ENCODE results near the gene VAV1. TPM values are rescaled to one million over a fixed set of nuclear protein-coding genes. Genes with fewer than 3 reads are reported as not detected.

VAV1 gene
- total and polyA plus RNA-seq, 2 donors (not counting 3 experiments of a cell fraction or from before 2014, with no cell fraction given) = not detected

GRCh38 chr19:6835501-6835900 is 63.0 kb downstream of the VAV1 start:
- CTCF ChIA-PET = no interaction called here
- no peak overlapping the region for H3K4me3 ChIP-seq (replicated peaks in 1 of 3; ENCODE audit: insufficient read depth in 1 of 3, low read depth in 1 of 3, low read length in 3 of 3)
- TF ChIP-seq JUN (IDR thresholded peaks at IDR 0.05; ENCODE audit: borderline replicate concordance, insufficient read depth, insufficient read length, low read depth) (no peak), POLR2A (IDR thresholded peaks at IDR 0.05; ENCODE audit: low read depth, low read length) (no peak), MYC (IDR thresholded peaks at IDR 0.05; ENCODE audit: low read depth, low read length) (no peak), EZH2 (IDR thresholded peaks at IDR 0.05; ENCODE audit: borderline replicate concordance, low read depth, low read length, severe bottlenecking) (no peak), GATA2 (IDR thresholded peaks at IDR 0.05; ENCODE audit: insufficient read depth, insufficient read length, low read depth, low read length) (no peak), POLR2AphosphoS5 (IDR thresholded peaks at IDR 0.05; ENCODE audit: insufficient read depth, low read depth, low read length) (no peak), CTCF (IDR thresholded peaks at IDR 0.05; ENCODE audit: extremely low read depth in 1 of 2, insufficient read depth in 1 of 2, low read depth in 1 of 2, low read length in 2 of 2) (no peak), MAX (IDR thresholded peaks at IDR 0.05; ENCODE audit: insufficient read depth, insufficient read length) (no peak), FOS (IDR thresholded peaks at IDR 0.05; ENCODE audit: borderline replicate concordance, insufficient read depth, low read length) (no peak)

More at GRCh38 chr19:6835501-6835900, 63.0 kb downstream of the VAV1 start:
- POLR2A ChIA-PET = no interaction called here
- no peaks in the 10 kb centered on the region for H3K79me2 ChIP-seq (ENCODE audit: control insufficient read depth, insufficient read depth, low read length)
- H3K9me3 ChIP-seq (replicated peaks; ENCODE audit: control insufficient read depth, insufficient read depth, low read length) = no peaks in the 10 kb centered on the region
- H4K20me1 ChIP-seq (replicated peaks; ENCODE audit: control insufficient read depth, extremely low read depth, insufficient read depth, low read length) = no peaks in the 10 kb centered on the region
- H3K27ac ChIP-seq (ENCODE audit: insufficient read depth, low read depth, low read length) = no peak overlapping the region
- BruUV-seq (replicated peaks) = no TSS peak
- no peaks in the 10 kb centered on the region for H3K9me1 ChIP-seq (replicated peaks; ENCODE audit: control insufficient read depth, extremely low read depth, insufficient read depth, low read length)
- intact Hi-C loops (cut with micrococcal nuclease) (no loop called here), dilution Hi-C loops (cut with MboI; ENCODE audit: extremely low pct_ligation_motif_present, low sequenced_read_pairs) (no loop called here)
- DNase-seq (ENCODE audit: low read depth, low spot score) (no peak), FAIRE-seq (no peak)
- H3K36me3 ChIP-seq (ENCODE audit: control insufficient read depth in 2 of 2, extremely low read depth in 1 of 2, insufficient read depth in 2 of 2, low read length in 2 of 2) = no peaks in the 10 kb centered on the region
- H3K4me1 ChIP-seq (ENCODE audit: control insufficient read depth, extremely low read depth, insufficient read depth, low read length) = no peaks in the 10 kb centered on the region
- no peak overlapping the region for H3K9ac ChIP-seq (replicated peaks; ENCODE audit: extremely low read depth, insufficient read depth, low read length)
- H2AFZ ChIP-seq (ENCODE audit: low read depth, low read length) = no peak overlapping the region
- no peak overlapping the region for H3K4me2 ChIP-seq (ENCODE audit: insufficient read depth, low read length)
- H3K27me3 ChIP-seq (ENCODE audit: control insufficient read depth in 2 of 2, insufficient read depth in 2 of 2, low read length in 2 of 2) = no peaks in the 10 kb centered on the region
